SK-N-MC (cell line): ENCODE results near the gene UBE2O.

Source experiments
- DNase-seq: peaks from one replicate; pipeline ENCODE4 v3.0.0-alpha.2; 2011; ENCODE audit warnings: low read depth, low spot score
- H3K27ac ChIP-seq: fragments of 200-600 bp; sonication (generic); 2 replicates; pipeline ENCODE4 v1.5.1; 2016; ENCODE audit warnings: mixed run types
- H3K36me3 ChIP-seq: fragments of 200-600 bp; sonication (generic); 2 replicates; pipeline ENCODE4 v1.6.1; 2017; ENCODE audit warnings: antibody characterized with exemption, low read length, mixed read lengths; ENCODE audit not compliant: insufficient read depth
- H3K4me3 ChIP-seq: fragments of 200-600 bp; sonication (generic); 2 replicates; pipeline ENCODE4 v1.5.1; 2016
- H3K9ac ChIP-seq: fragments of 200-600 bp; sonication (generic); 2 replicates; pipeline ENCODE4 v1.8.0; 2017; ENCODE audit warnings: mixed run types, mixed read lengths; ENCODE audit not compliant: insufficient read length
- H3K9me3 ChIP-seq: fragments of 200-600 bp; sonication (generic); 2 replicates; pipeline ENCODE4 v1.6.1; 2017; ENCODE audit warnings: low read depth, mild to moderate bottlenecking, antibody characterized with exemption, low read length, moderate library complexity, mixed read lengths
- EZH2 ChIP-seq: fragments of 200-600 bp; sonication (generic); IDR thresholded peaks from one replicate; pipeline ENCODE4 v1.6.1; 2017; ENCODE audit warnings: antibody characterized with exemption
- FOXP2 ChIP-seq: optimal IDR thresholded peaks from 2 replicates; pipeline ENCODE3; 2011; ENCODE audit warnings: mild to moderate bottlenecking, moderate library complexity; ENCODE audit not compliant: insufficient read depth; ENCODE audit errors: extremely low read length, control extremely low read depth
- POLR2AphosphoS5 ChIP-seq: IDR thresholded peaks from 2 replicates; pipeline ENCODE4 v1.6.1; 2012; ENCODE audit warnings: mild to moderate bottlenecking, low read depth, low read length, borderline replicate concordance

Gene UBE2O

DNA sequence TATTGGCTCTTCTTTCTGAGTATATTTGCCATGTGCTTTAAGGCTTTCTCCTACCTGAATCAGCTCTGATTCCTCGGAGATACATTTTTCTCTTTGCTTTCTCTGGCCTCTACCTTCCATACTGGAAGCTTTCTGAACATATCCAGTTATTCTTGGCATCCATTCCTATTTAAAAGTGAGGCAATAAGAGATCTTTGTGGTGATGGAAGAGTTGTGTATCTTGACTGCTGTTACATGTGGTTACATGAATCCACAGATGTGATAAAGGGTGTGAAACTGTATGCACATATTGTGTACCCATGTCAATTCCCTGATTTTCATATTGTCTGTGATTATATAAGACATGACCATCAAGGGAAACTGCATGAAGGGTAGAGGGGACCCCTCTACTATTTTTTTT lies 24.4 kb downstream of the UBE2O start:
- TF ChIP-seq POLR2AphosphoS5 (no peak), FOXP2 (no peak), EZH2 (no peak)
- Histone ChIP-seq H3K36me3 (no peaks in the 10 kb centered on the region), H3K9me3 (no peaks in the 10 kb centered on the region), H3K9ac (no peak overlapping the region), H3K4me3 (no peak overlapping the region), H3K27ac (no peak overlapping the region)
- no peak for DNase-seq

DNA sequence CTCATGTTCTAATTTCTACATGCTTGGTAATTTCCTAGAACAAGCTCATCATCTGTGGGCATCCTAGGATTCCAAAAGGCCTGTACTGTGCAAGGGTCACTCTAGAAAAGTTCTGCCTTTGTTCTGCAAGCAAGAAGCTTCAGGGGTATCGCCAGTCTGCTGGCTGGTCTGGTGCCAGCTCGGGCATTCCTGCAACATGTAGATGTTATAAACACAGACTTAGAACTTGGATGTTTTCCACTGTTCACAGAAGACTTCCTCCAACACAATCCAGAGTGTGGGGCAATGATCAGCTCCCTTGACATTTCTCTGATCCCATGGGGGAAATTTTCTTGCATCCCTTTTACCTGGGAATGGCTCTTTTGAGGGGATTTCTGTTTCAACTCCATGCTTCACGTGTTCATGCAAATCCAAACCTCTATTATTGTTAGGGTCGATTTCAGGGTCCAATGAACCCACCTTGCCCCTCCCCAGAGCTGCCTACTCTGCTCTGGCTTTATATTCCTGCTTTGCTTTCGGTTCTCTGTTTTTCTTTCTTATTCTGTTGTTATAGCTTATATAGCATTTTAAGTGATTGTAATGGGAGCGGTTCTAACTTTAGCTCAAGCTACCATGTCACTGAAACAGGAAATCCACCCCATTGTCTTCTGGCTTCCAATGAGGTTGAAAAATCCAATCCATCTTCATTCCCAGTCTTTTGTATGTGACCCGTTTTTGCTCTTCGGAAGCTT lies 25.3 kb downstream of the UBE2O start:
- TF ChIP-seq POLR2AphosphoS5 (no peak), EZH2 (no peak), FOXP2 (no peak)
- Histone ChIP-seq H3K9me3 (no peaks in the 10 kb centered on the region), H3K4me3 (no peak overlapping the region), H3K9ac (no peak overlapping the region), H3K36me3 (no peaks in the 10 kb centered on the region), H3K27ac (0 out of 2 replicates have a peak overlapping the region, but pooled peaks have one; percentile 3)
- DNase-seq, result no peak

DNA sequence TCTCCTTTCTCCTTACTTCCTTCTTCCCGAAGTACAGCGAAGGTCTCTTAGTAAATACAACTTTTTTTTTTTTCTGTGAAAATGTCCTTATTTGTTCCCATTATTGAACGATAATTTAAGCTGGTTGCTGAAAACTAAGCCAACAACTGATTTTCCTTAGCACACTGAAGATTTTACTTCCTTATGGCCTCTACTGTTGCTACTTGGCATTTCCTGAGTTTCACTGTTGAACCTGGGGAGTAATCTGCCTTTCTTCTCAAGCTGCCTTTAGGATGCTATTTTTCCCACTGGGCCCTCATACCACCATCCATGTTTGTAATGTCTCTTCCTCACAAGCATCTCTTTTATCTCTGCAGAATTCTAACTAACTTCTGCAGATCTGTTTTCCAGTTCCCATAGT lies 26.1 kb downstream of the UBE2O start:
- Histone ChIP-seq H3K9ac (no peak overlapping the region), H3K9me3 (no peaks in the 10 kb centered on the region), H3K27ac (no peak overlapping the region), H3K4me3 (no peak overlapping the region), H3K36me3 (no peaks in the 10 kb centered on the region)
- TF ChIP-seq FOXP2 (no peak), EZH2 (no peak), POLR2AphosphoS5 (no peak)
- DNase-seq, result no peak

DNA sequence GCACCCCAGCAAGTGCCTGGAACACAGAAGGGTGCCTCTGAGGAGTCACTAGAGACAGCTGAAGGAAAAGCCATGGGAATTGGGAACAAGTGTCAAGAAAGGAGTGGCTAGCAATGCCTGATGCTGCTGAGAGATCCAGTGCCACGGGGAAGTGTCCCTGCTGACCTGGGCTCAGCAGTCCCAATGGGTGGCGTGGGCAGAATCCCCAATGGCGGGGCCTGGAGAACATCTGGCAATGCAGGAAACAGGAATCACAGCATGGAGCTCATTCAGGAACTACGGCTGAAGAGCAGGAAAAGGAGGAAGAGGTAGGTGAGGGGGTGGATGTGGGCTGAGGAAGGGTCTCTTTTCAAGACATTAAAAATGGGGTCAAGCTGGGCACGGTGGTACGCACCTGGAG lies 30.1 kb downstream of the UBE2O start:
- Histone ChIP-seq H3K4me3 (no peak overlapping the region), H3K9ac (no peak overlapping the region), H3K36me3 (no peaks in the 10 kb centered on the region), H3K27ac (no peak overlapping the region), H3K9me3 (no peaks in the 10 kb centered on the region)
- DNase-seq, result no peak
- no peak for TF ChIP-seq POLR2AphosphoS5
- no peak for TF ChIP-seq EZH2
- TF ChIP-seq FOXP2, result no peak

DNA sequence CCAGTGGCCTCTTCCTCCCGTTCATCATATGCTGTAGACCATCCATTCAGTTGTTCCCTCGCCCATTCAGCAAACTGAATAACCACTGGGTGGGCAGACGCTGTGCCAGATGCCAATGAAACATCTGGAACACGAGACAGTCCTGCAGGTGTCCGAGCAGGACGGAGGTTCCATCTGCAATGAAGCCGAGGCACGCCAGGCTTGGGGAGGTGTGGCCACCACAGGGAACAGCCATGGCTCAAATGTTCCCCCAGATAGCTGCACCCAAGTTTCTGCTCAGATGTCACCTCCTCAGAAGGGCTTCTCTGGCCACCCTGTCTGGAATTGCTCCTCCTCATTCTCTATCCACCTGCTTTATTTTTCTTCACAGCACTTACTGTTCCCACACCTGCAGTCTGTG lies 30.5 kb downstream of the UBE2O start:
- DNase-seq, result no peak
- no peak overlapping the region for H3K27ac ChIP-seq
- TF ChIP-seq EZH2, result no peak
- no peak for TF ChIP-seq FOXP2
- no peak for TF ChIP-seq POLR2AphosphoS5
- no peak overlapping the region for H3K9ac ChIP-seq
- no peak overlapping the region for H3K4me3 ChIP-seq
- no peaks in the 10 kb centered on the region for H3K36me3 ChIP-seq
- H3K9me3 ChIP-seq, result no peaks in the 10 kb centered on the region

DNA sequence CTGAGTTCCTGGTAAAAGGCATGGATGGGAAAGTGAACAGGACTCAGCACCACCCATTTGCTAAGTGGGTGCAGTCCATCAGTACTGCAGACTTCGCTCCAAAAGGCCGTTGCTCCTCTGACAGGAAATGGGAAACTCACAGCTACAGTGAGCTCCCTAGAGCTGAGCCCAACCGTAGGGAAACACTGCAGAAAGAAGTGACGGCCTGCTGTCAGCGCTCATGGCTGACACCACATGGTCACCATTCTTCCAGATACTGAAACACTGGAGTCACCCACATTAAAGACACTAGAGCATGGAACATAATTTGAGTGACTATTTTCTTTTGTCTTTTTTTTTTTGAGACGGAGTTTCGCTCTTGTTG lies 31.9 kb downstream of the UBE2O start:
- Histone ChIP-seq H3K9me3 (no peaks in the 10 kb centered on the region), H3K36me3 (no peaks in the 10 kb centered on the region; the same call in 1 of the 2 replicates), H3K27ac (peak overlapping the region; percentile 82), H3K9ac (no peak overlapping the region), H3K4me3 (no peak overlapping the region)
- no peak for TF ChIP-seq POLR2AphosphoS5
- no peak for TF ChIP-seq EZH2
- no peak for TF ChIP-seq FOXP2
- no peak for DNase-seq

DNA sequence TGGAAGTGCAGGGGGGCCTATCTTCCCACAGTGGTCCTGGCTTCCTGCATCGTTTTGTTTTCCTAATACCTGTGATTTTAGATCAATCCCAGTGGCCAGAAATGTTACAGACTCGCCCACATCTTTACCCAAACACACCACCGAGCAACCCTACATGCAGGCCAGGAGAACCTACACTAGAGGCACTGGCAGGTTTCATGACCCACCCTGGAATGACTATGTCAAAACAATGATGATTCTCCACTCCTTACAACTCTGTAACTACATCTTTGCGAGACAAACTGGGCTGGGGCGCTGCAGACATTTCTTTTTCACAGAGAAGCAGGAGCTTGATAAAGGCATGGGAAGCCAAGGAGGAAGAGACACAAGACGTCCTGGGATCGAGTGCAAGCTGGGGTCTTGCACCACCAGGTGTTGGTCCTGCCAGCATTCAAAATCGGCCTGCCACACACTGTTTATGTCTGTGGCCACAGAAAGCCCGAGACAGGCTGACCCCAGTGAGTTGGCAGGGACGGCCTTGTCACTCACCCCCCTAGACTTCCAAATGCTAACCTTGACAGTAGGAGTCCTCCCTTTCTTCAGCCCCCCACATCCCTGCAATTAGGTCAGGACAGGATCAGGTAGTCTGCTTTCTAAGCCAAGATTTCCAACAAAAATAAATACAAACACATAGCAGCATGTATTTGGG lies 32.5 kb downstream of the UBE2O start:
- TF ChIP-seq POLR2AphosphoS5, result no peak
- no peak for TF ChIP-seq EZH2
- no peak for TF ChIP-seq FOXP2
- Histone ChIP-seq H3K9me3 (no peaks in the 10 kb centered on the region), H3K9ac (no peak overlapping the region), H3K36me3 (no peaks in the 10 kb centered on the region; the same call in 1 of the 2 replicates), H3K27ac (peak overlapping the region; percentile 82), H3K4me3 (peak overlapping the region; percentile 49)
- no peak for DNase-seq

DNA sequence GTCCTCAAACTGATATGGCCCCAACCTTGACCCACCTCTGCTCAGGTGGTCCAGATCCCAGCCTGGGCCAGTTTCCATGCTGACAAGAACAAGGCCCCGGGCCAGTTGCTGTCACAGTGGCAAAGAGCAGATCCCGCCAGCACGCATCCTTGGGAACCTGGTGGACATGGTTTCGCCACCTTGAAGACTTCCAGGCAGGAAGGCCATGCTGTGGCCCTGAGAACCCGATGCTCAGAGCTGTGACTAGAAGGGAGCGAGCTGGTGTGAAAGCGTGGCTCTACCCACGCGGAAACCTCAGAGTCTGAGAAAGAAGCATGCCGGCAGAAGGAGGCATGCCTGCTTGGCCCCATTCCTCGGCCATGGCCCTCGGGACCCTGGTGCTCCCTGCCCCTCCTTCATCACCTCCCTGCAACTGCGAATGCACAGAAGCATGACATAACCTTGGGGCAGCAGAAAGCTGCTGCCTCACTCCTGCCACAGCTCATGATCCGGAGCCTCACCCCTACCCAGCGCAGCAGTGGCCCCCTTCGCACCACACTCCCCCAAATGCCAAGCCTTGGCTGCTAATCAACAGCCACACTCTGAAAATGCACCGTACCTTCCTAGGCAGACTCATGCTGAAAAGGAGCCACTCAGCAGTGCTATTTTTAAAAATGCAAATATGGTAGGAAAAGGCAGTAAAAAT lies 33.2 kb downstream of the UBE2O start:
- TF ChIP-seq POLR2AphosphoS5, result no peak
- no peak for TF ChIP-seq FOXP2
- TF ChIP-seq EZH2, result no peak
- H3K36me3 ChIP-seq, result no peaks in the 10 kb centered on the region; the same call in 1 of the 2 replicates

More for the DNA sequence above, 33.2 kb downstream of the UBE2O start:
- Histone ChIP-seq H3K27ac (peak overlapping the region; percentile 82), H3K9me3 (no peaks in the 10 kb centered on the region), H3K4me3 (peak overlapping the region; percentile 49), H3K9ac (peak overlapping the region; percentile 13)
- DNase-seq, result no peak
